ENCODE data around the gene CCDC78. TPM values are rescaled to one million over a fixed set of nuclear protein-coding genes. Genes with fewer than 3 reads are reported as not detected.
A peak's percentile ranks its signal among the peaks of the same experiment; 100 is the strongest.

Gene CCDC78
- total RNA-seq, 2 experiments from 2014 or later = 4.6 to 5.7 TPM

GRCh38 chr16:735982-736453 lies 9.8 kb upstream of the CCDC78 start:
- intact Hi-C loops (cut with micrococcal nuclease) = no loop called here
- Mint-ChIP-seq H3K27me3 (no peaks in the 10 kb centered on the region), H3K27ac (peak overlapping the region; percentile 70), H3K4me3 (no peak overlapping the region), H3K9me3 (no peaks in the 10 kb centered on the region), H3K4me1 (ENCODE audit: low read depth) (peaks cover 33% of the 10 kb centered on the region), H3K36me3 (ENCODE audit: low read depth) (peaks cover 9% of the 10 kb centered on the region)
- peak; percentile 73 for ATAC-seq
- DNase-seq = peak; percentile 86
- CTCF ChIA-PET = interaction anchor here (1.0 to 19.6 kb wide), 6 partner anchors 13 to 52 kb away, joined by 3 to 207 read pairs (median 5); partner anchors contain the start of genes ANTKMT, CHTF18, METRN and RPUSD1
- POLR2A ChIA-PET = interaction anchor here (1.0 to 9.3 kb wide), 2 partner anchors 14 to 41 kb away, joined by 3 to 84 read pairs; partner anchors contain the start of genes ANTKMT and CCDC78
- TF ChIP-seq CTCF (IDR thresholded peaks at IDR 0.05) = no peak

- peaks cover 33% of the 10 kb centered on the region for H3K4me1 Mint-ChIP-seq (ENCODE audit: low read depth)
- ChIA-PET POLR2A (interaction anchor here (1.0 to 9.3 kb wide), 3 partner anchors 13 to 40 kb away, joined by 3 to 84 read pairs (median 7); partner anchors contain the start of genes ANTKMT and CCDC78), CTCF (interaction anchor here (1.0 to 19.6 kb wide), 6 partner anchors 13 to 53 kb away, joined by 3 to 207 read pairs (median 5); partner anchors contain the start of genes ANTKMT, CHTF18, METRN and RPUSD1)
- no peak for ATAC-seq
- H3K27me3 Mint-ChIP-seq = no peaks in the 10 kb centered on the region
- no peak for DNase-seq
- no peak for TF ChIP-seq CTCF (IDR thresholded peaks at IDR 0.05)
- peaks cover 9% of the 10 kb centered on the region for H3K36me3 Mint-ChIP-seq (ENCODE audit: low read depth)
- H3K9me3 Mint-ChIP-seq = no peaks in the 10 kb centered on the region
- no peak overlapping the region for H3K4me3 Mint-ChIP-seq
- intact Hi-C loops (cut with micrococcal nuclease) = no loop called here
- H3K27ac Mint-ChIP-seq = peak overlapping the region; percentile 70
Measured at GRCh38 chr16:734981-735881, 9.0 kb upstream of the CCDC78 start.

- H3K9me3 Mint-ChIP-seq = no peaks in the 10 kb centered on the region
- ChIA-PET CTCF (interaction anchor here (1.3 to 19.6 kb wide), 2 partner anchors 22 to 31 kb away, joined by 4 to 207 read pairs; partner anchors contain the start of gene METRN), POLR2A (interaction anchor here (0.6 to 9.3 kb wide), 4 partner anchors 12 to 271 kb away, joined by 3 to 84 read pairs (median 6); partner anchors contain the start of genes ANTKMT and CCDC78)
- no peak for TF ChIP-seq CTCF (IDR thresholded peaks at IDR 0.05)
- no peak for ATAC-seq
- H3K4me3 Mint-ChIP-seq = no peak overlapping the region
- H3K4me1 Mint-ChIP-seq (ENCODE audit: low read depth) = peaks cover 25% of the 10 kb centered on the region
- peaks cover 9% of the 10 kb centered on the region for H3K36me3 Mint-ChIP-seq (ENCODE audit: low read depth)
- no peaks in the 10 kb centered on the region for H3K27me3 Mint-ChIP-seq
- intact Hi-C loops (cut with micrococcal nuclease) = no loop called here
- DNase-seq = peak; percentile 1
- H3K27ac Mint-ChIP-seq = no peak overlapping the region
Measured at GRCh38 chr16:734208-734980, 8.2 kb upstream of the CCDC78 start.

- DNase-seq (peak; percentile 61), ATAC-seq (no peak)
- no peak overlapping the region for H3K27ac Mint-ChIP-seq
- H3K27me3 Mint-ChIP-seq = no peaks in the 10 kb centered on the region
- intact Hi-C loops (cut with micrococcal nuclease) = no loop called here
- H3K4me3 Mint-ChIP-seq = no peak overlapping the region
- POLR2A ChIA-PET = interaction anchor here (1.2 to 9.3 kb wide), 3 partner anchors 11 to 51 kb away, joined by 3 to 84 read pairs (median 4); partner anchors contain the start of genes ANTKMT and CCDC78
- H3K9me3 Mint-ChIP-seq = no peaks in the 10 kb centered on the region
- TF ChIP-seq CTCF (IDR thresholded peaks at IDR 0.05) = peak; percentile 78
- CTCF ChIA-PET = interaction anchor here (0.9 to 19.6 kb wide), 5 partner anchors 12 to 56 kb away, joined by 3 to 207 read pairs (median 4); partner anchors contain the start of genes ANTKMT and METRN
- peaks cover 21% of the 10 kb centered on the region for H3K4me1 Mint-ChIP-seq (ENCODE audit: low read depth)
- peaks cover 7% of the 10 kb centered on the region for H3K36me3 Mint-ChIP-seq (ENCODE audit: low read depth)
Measured at GRCh38 chr16:733382-734207, 7.4 kb upstream of the CCDC78 start.

Measured in activated CD8-positive, alpha-beta T cell treated with anti-CD3 and anti-CD28 coated beads for 36 hours (primary cell).